Neural crest cell (in vitro differentiated cells): ENCODE results near the gene SLC32A1. TPM values are rescaled to one million over a fixed set of nuclear protein-coding genes. Genes with fewer than 3 reads are reported as not detected.

Experiments used
- DNase-seq: peaks from one replicate; pipeline ENCODE4 v3.0.0; 2021; ENCODE audit warnings: low read depth, mixed read lengths, low spot score
- H3K27ac Mint-ChIP-seq: one replicate; pipeline ENCODE4 v1.8.0; 2021; ENCODE audit warnings: mild to moderate bottlenecking, mixed read lengths; ENCODE audit not compliant: unreplicated experiment
- H3K27me3 Mint-ChIP-seq: 2 replicates; pipeline ENCODE4 v1.8.0; 2021; ENCODE audit warnings: low read depth, mild to moderate bottlenecking, mixed read lengths
- H3K36me3 Mint-ChIP-seq: 2 replicates; pipeline ENCODE4 v1.8.0; 2021; ENCODE audit warnings: low read depth, mild to moderate bottlenecking, mixed read lengths
- H3K4me1 Mint-ChIP-seq: 2 replicates; pipeline ENCODE4 v1.8.0; 2021; ENCODE audit warnings: mixed read lengths
- H3K4me3 Mint-ChIP-seq: one replicate; pipeline ENCODE4 v1.8.0; 2021; ENCODE audit warnings: mild to moderate bottlenecking, mixed read lengths
- H3K9me3 Mint-ChIP-seq: 2 replicates; pipeline ENCODE4 v1.8.0; 2021; ENCODE audit warnings: mixed read lengths
- CTCF ChIP-seq: fragments of 200-600 bp; sonication (generic); conservative IDR thresholded peaks from 2 replicates; pipeline ENCODE4 v1.5.0; 2021; ENCODE audit warnings: antibody characterized with exemption, mild to moderate bottlenecking
- total RNA-seq: library from RNA; stranded (reverse); gene quantifications from 2 replicates; pipeline ENCODE4 v1.2.1, GENCODE V29; 2021

SLC32A1 gene
- total RNA-seq, 1 donor from 2014 or later = 0.09 TPM

DNA sequence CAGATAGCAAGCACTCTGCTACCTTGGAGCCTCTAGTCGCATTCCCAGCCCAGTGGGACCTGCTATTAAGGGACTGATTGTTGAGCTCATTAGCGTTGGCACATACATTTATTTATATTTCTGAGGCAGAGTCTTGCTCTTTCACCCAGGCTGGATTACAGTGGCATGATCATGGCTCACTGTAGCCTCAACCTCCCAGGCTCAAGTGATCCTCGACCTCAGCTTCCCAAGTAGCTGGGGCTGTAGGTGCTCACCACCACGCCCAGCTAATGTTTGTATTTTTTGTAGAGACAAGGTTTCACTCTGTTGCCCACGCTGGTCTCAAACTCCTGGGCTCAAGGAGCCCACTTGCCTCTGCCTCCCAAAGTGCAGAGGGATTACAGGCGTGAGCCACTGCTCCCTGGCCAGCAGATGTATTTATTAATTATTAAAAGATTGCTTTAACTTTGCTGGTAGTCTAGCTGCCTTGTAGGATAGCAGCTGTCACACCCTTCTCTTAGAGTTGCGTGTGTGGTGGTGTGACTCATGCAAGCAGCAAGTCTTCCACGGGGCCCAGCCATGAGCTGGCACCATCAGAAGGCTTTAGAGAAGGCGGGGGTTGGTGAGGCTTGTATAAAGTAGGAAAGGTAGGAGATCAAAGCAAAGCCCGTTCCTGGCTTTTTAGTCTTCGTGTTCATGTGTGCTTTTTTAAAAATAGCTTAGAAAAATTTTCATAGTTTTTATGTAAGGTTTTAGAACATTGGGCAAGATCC is 40.5 kb downstream of the SLC32A1 start:
- Mint-ChIP-seq H3K4me1 (no peaks in the 10 kb centered on the region), H3K36me3 (peaks cover 28% of the 10 kb centered on the region), H3K9me3 (no peaks in the 10 kb centered on the region), H3K27ac (no peak overlapping the region), H3K27me3 (no peaks in the 10 kb centered on the region), H3K4me3 (no peak overlapping the region)
- no peak for DNase-seq
- TF ChIP-seq CTCF = no peak

DNA sequence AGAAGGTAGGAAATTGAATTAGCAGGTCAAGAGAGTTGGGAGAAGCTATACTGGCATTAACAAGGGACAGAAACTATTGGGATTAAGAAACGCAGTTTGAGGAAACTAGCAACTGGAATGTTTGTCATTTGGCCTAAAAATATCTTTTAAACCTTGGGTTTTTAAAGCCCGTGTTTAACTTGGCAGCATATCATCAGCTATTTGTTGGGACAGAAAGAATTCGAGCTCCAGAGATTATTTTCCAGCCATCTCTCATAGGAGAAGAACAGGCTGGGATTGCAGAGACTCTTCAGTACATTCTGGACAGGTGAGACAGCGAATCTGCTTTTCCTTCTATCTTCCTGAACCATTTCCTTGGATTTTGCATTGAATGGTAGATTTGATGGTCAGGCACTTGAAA is 41.8 kb downstream of the SLC32A1 start:
- Mint-ChIP-seq H3K4me3 (no peak overlapping the region), H3K36me3 (peaks cover 21% of the 10 kb centered on the region), H3K27me3 (no peaks in the 10 kb centered on the region), H3K27ac (no peak overlapping the region), H3K9me3 (no peaks in the 10 kb centered on the region), H3K4me1 (no peaks in the 10 kb centered on the region)
- no peak for TF ChIP-seq CTCF
- no peak for DNase-seq

DNA sequence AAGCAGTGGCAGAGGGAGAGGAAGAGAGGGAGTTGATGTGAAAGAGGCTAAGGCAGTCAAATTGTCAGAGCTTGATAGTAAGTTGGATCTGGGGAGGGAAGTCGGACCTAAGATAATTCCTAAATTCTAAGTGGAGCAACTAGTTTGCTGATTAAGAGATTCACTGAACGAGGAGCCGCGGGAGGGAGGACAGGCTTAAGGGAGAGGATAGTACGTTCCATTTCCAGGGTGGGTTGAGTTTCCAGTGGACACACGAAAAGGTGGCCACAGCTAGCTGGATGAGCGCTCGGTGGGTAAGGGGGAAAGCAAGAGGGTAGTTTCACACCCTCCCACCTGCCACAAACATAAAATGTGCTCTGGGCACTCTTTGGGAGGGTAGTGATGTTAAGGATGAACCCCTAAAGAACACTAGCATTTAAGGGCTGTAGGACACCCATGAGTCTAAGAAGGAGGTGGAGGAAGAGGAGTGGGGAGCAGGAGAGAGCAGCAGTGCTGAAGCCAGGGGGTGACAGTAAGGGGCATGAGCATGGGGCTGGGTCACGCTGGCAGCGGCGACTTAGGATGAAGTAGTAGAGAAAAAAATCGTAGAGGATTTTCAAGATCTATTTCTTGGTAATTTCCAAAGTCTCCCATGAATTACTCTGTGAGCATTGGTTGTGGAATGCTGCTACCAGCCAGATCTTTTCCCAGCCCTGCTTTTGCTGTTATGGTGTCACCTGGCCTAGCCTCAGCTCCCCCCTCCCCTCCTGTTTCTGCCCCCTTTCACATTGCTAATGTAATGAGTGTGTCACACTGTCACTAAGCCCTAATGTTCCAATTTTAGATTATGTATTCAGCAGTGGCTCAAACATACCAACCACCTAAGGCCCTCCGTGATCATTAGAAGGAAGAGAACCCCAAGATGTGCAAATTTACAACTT is 45.4 kb downstream of the SLC32A1 start:
- TF ChIP-seq CTCF = no peak
- Mint-ChIP-seq H3K4me3 (no peak overlapping the region), H3K4me1 (no peaks in the 10 kb centered on the region), H3K9me3 (peaks cover 9% of the 10 kb centered on the region), H3K27ac (no peak overlapping the region), H3K36me3 (peaks cover 43% of the 10 kb centered on the region), H3K27me3 (no peaks in the 10 kb centered on the region)
- DNase-seq = no peak

DNA sequence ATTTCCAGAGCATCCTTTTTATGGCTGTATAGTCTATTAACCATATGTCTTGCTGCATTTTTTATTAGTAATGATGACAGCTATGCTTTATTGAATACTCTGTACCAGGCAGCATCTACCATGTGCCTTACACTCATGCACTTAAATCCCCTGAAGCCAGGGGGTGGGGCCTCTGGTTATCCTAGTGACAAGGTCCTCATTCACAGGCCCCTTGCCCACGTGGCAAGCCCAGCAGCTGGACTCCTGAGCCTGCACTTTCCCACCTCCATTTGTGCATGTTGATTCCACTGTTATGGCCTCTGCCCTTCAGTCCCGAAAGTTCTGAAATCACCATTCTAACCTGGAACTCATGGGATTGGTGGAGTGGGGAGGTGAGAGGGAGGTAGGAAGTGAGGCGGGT is 46.3 kb downstream of the SLC32A1 start:
- no peak for TF ChIP-seq CTCF
- Mint-ChIP-seq H3K4me1 (no peaks in the 10 kb centered on the region), H3K36me3 (peaks cover 48% of the 10 kb centered on the region), H3K4me3 (no peak overlapping the region), H3K9me3 (peaks cover 9% of the 10 kb centered on the region), H3K27ac (no peak overlapping the region), H3K27me3 (no peaks in the 10 kb centered on the region)
- no peak for DNase-seq

DNA sequence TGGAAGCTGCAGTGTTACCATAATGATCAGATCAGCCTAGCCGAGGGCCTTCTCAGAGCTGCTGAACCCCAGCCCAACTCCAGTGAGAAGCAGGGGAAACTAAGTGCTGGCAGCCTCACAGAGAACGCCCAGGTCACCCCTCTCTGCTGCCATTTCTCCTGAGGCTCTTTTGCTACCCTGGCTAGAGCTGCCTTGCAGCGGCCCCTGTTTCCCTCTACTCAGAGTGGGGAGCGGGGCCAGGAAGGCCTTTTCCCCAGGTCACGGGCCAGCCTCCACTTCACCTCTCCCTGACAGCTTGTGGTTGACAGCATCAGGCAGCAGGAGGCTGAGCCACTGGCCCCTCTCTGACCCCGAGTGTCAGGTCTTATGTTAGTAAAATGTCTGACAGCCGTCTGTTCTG is 46.7 kb downstream of the SLC32A1 start:
- no peak overlapping the region for H3K27ac Mint-ChIP-seq

More for the DNA sequence above, 46.7 kb downstream of the SLC32A1 start:
- peaks cover 48% of the 10 kb centered on the region for H3K36me3 Mint-ChIP-seq
- H3K9me3 Mint-ChIP-seq = peaks cover 9% of the 10 kb centered on the region
- H3K4me3 Mint-ChIP-seq = no peak overlapping the region
- no peak for TF ChIP-seq CTCF
- no peak for DNase-seq
- H3K27me3 Mint-ChIP-seq = no peaks in the 10 kb centered on the region
- no peaks in the 10 kb centered on the region for H3K4me1 Mint-ChIP-seq
